Sciatic nerve (tissue), 2 donors: Measurements from ENCODE around the gene SPARC. TPM values are rescaled to one million over a fixed set of nuclear protein-coding genes. Genes with fewer than 3 reads are reported as not detected.
"Not testable (repeated sequence)": the region's sequence is repeated elsewhere in the genome, so short reads cannot be mapped to it uniquely, and the experiment has no call there.

Source experiments
- ATAC-seq: fragments of 200-7000 bp; cut with Tn5 transposase; one replicate; pipeline ENCODE4 v1.9.1; 2020; ENCODE audit warnings: mild to moderate bottlenecking, moderate library complexity
- DNase-seq: peaks from one replicate; pipeline ENCODE4 v3.0.0-alpha.2; 2020; ENCODE audit warnings: low spot score
- intact Hi-C: fragments of 100-400 bp; cut with DNase I; formaldehyde crosslinking; loops from one replicate; pipeline ENCODE4 v1.14.2; 2022
- total RNA-seq: library from RNA; stranded (reverse); fragmentation: NEBNext Ultra II Directional; extraction: Animal tissue kit (Norgen Biotek cat#: 25700); gene quantifications from one replicate; pipeline ENCODE4 v1.2.1, GENCODE V29; 2021
- donor health status: DM: no; HTN: no; CAD: no.
- donor health status: DM: no; HTN: no; CAD: no.

The SPARC gene
- 3,484 TPM for total RNA-seq

- DNase-seq = peak; percentile 89
- peak; percentile 94 for ATAC-seq
- intact Hi-C loops = no loop called here
These were observed at the start of gene SPARC for GRCh38 chr5:151686674-151687407. SPARC (minus strand) TSS chr5:151686915; CDS start chr5:151676188, 10,727 bp downstream.

GRCh38 chr5:151735646-151736045 is 48.9 kb upstream of the SPARC start:
- intact Hi-C loops = no loop called here
- DNase-seq (no peak), ATAC-seq (no peak)

GRCh38 chr5:151734064-151734408 is 47.3 kb upstream of the SPARC start:
- no peak for DNase-seq

GRCh38 chr5:151733358-151734063 is 46.8 kb upstream of the SPARC start:
- ATAC-seq (no peak), DNase-seq (no peak)
- intact Hi-C loops = no loop called here

More at GRCh38 chr5:151734064-151734408, 47.3 kb upstream of the SPARC start:
- intact Hi-C loops = no loop called here
- no peak for ATAC-seq

GRCh38 chr5:151730381-151730780 is 43.7 kb upstream of the SPARC start:
- ATAC-seq (no peak), DNase-seq (no peak)
- intact Hi-C loops = no loop called here

- intact Hi-C loops, ATAC-seq, DNase-seq: not testable (repeated sequence)
These were observed 42.9 kb upstream of the SPARC start for GRCh38 chr5:151729597-151729996.

- DNase-seq (no peak), ATAC-seq (no peak)
- intact Hi-C loops = no loop called here
These were observed 37.6 kb upstream of the SPARC start for GRCh38 chr5:151724360-151724759.

GRCh38 chr5:151722546-151722945 is 35.8 kb upstream of the SPARC start:
- DNase-seq (no peak), ATAC-seq (no peak)
- intact Hi-C loops = no loop called here

GRCh38 chr5:151721812-151722391 is 35.2 kb upstream of the SPARC start:
- ATAC-seq = no peak
- intact Hi-C loops = no loop called here

GRCh38 chr5:151721087-151721646 is 34.5 kb upstream of the SPARC start:
- intact Hi-C loops = no loop called here
- no peak for ATAC-seq

More at GRCh38 chr5:151721812-151722391, 35.2 kb upstream of the SPARC start:
- no peak for DNase-seq

GRCh38 chr5:151720215-151720614 is 33.5 kb upstream of the SPARC start:
- DNase-seq = no peak
- no peak for ATAC-seq
- intact Hi-C loops = no loop called here

More at GRCh38 chr5:151721087-151721646, 34.5 kb upstream of the SPARC start:
- DNase-seq = no peak

- peak; percentile 84 for ATAC-seq
- intact Hi-C loops = no loop called here
- no peak for DNase-seq
These were observed 32.7 kb upstream of the SPARC start for GRCh38 chr5:151719228-151720000.

- DNase-seq = no peak
- intact Hi-C loops = no loop called here
- ATAC-seq = peak; percentile 80
These were observed 31.9 kb upstream of the SPARC start for GRCh38 chr5:151718646-151719045.

- ATAC-seq = peak; percentile 37
- intact Hi-C loops = no loop called here
- no peak for DNase-seq
These were observed 31.4 kb upstream of the SPARC start for GRCh38 chr5:151718153-151718552.

GRCh38 chr5:151717416-151717815 is 30.7 kb upstream of the SPARC start:
- DNase-seq (no peak), ATAC-seq (peak; percentile 51)
- intact Hi-C loops = no loop called here

- no peak for DNase-seq
- intact Hi-C loops = no loop called here
- ATAC-seq = no peak
These were observed 22.5 kb upstream of the SPARC start for GRCh38 chr5:151709109-151709735.

GRCh38 chr5:151708126-151708525 is 21.4 kb upstream of the SPARC start:
- ATAC-seq (peak; percentile 32), DNase-seq (no peak)
- intact Hi-C loops = no loop called here

GRCh38 chr5:151707567-151707966 is 20.9 kb upstream of the SPARC start:
- ATAC-seq = peak; percentile 57
- DNase-seq = no peak
- intact Hi-C loops = no loop called here

- ATAC-seq = no peak
- DNase-seq = no peak
- intact Hi-C loops = no loop called here
These were observed 20.2 kb upstream of the SPARC start for GRCh38 chr5:151706906-151707305.
